ENCODE data around the gene CDC14A.
A peak's percentile ranks its signal among the peaks of the same experiment; 100 is the strongest.
"Not testable (repeated sequence)": the region's sequence is repeated elsewhere in the genome, so short reads cannot be mapped to it uniquely, and the experiment has no call there.

CDC14A gene

GRCh38 chr1:100376890-100377289 is 24.6 kb downstream of the CDC14A start:
- not testable (repeated sequence) for H3K4me3 Mint-ChIP-seq, ATAC-seq, H3K27me3 Mint-ChIP-seq, H3K27ac Mint-ChIP-seq, DNase-seq
- peaks cover 8 to 11% of the 10 kb centered on the region in 2 donors for H3K9me3 Mint-ChIP-seq
- peaks cover 75% of the 10 kb centered on the region for H3K4me1 Mint-ChIP-seq

- H3K27me3 Mint-ChIP-seq = no peaks in the 10 kb centered on the region
- peak overlapping the region; percentile 56 to 60 for H3K4me3 Mint-ChIP-seq
- H3K9me3 Mint-ChIP-seq = peaks cover 8 to 11% of the 10 kb centered on the region in 2 donors
These were observed 25.5 kb downstream of the CDC14A start for GRCh38 chr1:100377590-100378361.

DNA sequence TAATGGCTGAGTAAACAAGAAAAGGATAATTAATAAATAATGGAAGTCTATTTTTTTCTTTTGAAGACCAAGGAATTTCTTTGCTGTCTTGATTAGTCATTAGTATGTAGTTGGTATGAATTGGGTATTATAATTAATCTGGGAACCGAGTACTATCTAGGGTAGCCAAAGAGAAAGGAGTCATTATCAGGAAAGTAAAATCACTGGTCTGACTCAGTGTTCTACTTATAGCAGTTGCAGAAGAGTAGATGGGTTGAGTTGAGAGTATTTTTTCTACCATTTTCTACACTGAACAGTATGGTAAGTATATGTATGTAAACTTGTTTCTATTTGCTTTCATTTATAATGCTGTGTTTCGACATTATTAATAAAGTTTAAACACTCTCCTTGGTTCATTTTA is 26.6 kb downstream of the CDC14A start:
- Mint-ChIP-seq H3K27me3 (no peaks in the 10 kb centered on the region), H3K4me1 (peaks cover 76% of the 10 kb centered on the region), H3K9me3 (peaks cover 8 to 11% of the 10 kb centered on the region in 2 donors), H3K4me3 (peak overlapping the region in 1 of 2 donors; percentile 38), H3K27ac (no peak overlapping the region)
- DNase-seq (no peak), ATAC-seq (no peak)

More at GRCh38 chr1:100377590-100378361, 25.5 kb downstream of the CDC14A start:
- ATAC-seq (peak; percentile 95), DNase-seq (peak; percentile 16 to 30)
- peaks cover 72% of the 10 kb centered on the region for H3K4me1 Mint-ChIP-seq
- H3K27ac Mint-ChIP-seq = peak overlapping the region; percentile 75 to 79

DNA sequence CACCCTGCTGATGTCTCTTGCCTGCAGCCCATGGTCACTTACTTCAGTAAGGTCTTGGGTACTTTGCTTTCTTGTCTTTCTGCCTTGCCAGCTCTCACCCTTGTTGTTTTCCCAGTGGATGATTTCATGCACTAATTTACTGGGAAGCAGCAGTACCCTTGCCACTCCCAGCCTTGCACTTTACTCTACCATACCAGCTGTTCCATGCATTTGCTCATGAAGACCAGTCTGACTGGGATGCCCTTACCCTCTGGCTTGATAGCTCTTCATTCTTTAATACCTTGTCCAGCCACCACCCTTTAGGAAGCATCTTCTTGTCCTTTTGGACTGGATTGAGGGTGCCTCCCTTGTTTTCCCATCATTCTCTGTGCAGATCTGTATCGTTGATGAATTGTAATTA is 28.3 kb downstream of the CDC14A start:
- Mint-ChIP-seq H3K27me3 (no peaks in the 10 kb centered on the region), H3K27ac (no peak overlapping the region), H3K4me3 (no peak overlapping the region), H3K4me1 (peaks cover 79% of the 10 kb centered on the region), H3K9me3 (no peaks in the 10 kb centered on the region)
- no peak for DNase-seq
- ATAC-seq = no peak

DNA sequence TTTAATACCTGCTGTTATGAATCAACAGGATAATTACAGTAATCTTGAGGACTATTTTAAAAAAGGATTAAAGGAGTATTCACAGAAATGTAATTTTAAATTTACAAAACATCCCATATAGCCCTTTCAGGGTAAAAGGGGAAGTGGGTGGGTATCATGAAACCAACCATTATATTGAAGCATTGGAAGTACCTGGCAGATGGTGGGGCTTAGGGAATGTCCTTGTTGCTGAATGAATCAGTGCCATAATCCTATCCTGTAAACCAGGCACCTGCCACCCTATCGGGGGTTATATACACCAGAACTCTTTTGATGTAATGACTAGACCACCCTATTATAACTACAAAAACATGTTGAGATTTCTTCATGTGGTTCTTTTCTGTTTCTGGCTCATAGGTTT is 30.4 kb downstream of the CDC14A start:
- Mint-ChIP-seq H3K27me3 (no peaks in the 10 kb centered on the region), H3K4me1 (peaks cover 80% of the 10 kb centered on the region), H3K27ac (no peak overlapping the region), H3K4me3 (no peak overlapping the region), H3K9me3 (no peaks in the 10 kb centered on the region)
- ATAC-seq (no peak), DNase-seq (no peak)

GRCh38 chr1:100383743-100384405 is 31.6 kb downstream of the CDC14A start:
- Mint-ChIP-seq H3K4me1 (peaks cover 80% of the 10 kb centered on the region), H3K27ac (peak overlapping the region in 1 of 2 donors; percentile 4), H3K27me3 (no peaks in the 10 kb centered on the region), H3K9me3 (no peaks in the 10 kb centered on the region), H3K4me3 (no peak overlapping the region)
- DNase-seq (no peak), ATAC-seq (no peak)

DNA sequence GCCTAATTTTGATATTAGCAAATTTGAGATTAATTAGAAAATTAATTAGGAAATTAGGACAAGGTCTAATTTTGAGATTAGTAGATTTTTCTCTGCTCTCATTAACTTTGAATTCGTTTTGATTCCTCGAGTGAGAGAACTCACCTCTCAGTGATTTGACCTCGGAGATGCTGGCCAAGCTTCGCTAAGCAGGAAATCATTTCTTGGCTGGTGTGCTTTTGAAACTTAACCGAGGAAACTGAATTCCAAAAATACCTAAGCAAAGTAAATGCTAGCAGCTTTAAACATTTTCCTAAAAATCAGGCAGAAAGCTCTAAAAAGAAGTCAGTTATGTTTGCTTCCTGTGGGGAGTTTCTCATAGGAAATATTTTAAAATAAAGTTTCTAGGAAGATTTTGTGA is 34.9 kb downstream of the CDC14A start:
- H3K4me1 Mint-ChIP-seq = peaks cover 68% of the 10 kb centered on the region
- no peaks in the 10 kb centered on the region for H3K27me3 Mint-ChIP-seq
- peak overlapping the region; percentile 54 to 68 for H3K4me3 Mint-ChIP-seq
- H3K27ac Mint-ChIP-seq = peak overlapping the region in 1 of 2 donors; percentile 16
- DNase-seq (no peak), ATAC-seq (no peak)
- no peaks in the 10 kb centered on the region for H3K9me3 Mint-ChIP-seq

DNA sequence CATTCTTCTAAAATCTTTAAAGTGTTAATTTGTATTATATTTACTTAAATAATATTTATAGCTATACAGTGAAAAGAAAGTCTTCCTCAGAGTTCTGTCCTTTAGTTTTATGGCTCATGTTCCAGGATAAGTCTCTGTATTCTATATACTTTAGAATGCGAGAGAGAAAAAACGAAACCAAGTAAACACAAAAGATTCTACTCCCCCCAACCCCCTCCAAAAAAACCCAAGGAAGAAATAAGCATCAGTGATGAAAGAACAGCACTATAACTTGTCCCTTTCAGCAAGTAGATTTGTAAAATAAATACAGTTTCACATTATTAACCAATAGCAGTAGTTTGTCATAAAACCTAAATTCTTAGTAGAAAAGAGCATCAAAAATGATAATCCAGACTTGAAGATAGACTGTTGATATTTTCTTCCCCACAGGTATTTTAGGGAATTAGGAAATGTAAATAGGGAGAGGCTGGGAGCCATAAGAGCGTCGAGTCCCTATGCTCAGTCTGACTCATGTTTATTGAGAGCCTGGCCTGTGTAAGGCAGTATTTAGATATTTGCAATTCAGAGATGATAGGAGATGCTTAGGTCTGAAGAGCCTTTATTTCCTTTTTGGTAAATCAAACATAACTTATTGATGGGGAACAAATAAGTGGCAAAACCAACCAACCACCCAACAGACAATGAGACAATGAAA is 35.5 kb downstream of the CDC14A start:
- DNase-seq (no peak), ATAC-seq (no peak)
- peaks cover 69% of the 10 kb centered on the region for H3K4me1 Mint-ChIP-seq
- H3K4me3 Mint-ChIP-seq = peak overlapping the region; percentile 73 to 84
- H3K27me3 Mint-ChIP-seq = no peaks in the 10 kb centered on the region
- H3K9me3 Mint-ChIP-seq = no peaks in the 10 kb centered on the region
- H3K27ac Mint-ChIP-seq = peak overlapping the region in 1 of 2 donors; percentile 96

GRCh38 chr1:100390531-100390930 is 38.2 kb downstream of the CDC14A start:
- Mint-ChIP-seq H3K4me3 (no peak overlapping the region), H3K27ac (no peak overlapping the region), H3K9me3 (no peaks in the 10 kb centered on the region), H3K4me1 (peaks cover 69% of the 10 kb centered on the region), H3K27me3 (no peaks in the 10 kb centered on the region)
- ATAC-seq (no peak), DNase-seq (no peak)

DNA sequence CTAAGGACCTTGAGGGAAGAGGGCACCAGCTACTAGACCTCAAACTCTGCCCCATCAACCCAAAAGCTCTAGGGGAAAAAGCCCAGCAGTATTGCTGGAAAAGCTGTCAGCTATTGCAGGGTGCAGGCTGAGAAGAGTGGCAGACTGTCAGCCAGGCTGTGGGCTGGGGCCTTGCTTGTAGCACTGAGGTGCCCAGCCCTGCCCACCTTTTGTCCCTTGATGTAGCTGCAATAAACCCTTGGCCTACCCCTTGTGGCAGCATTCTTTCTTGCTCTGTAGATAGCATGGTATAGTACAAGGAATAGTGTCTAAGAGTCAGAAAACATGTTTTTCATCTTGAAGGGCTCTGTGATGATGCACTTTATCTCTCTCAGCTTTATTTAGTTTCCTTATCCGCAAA is 39.4 kb downstream of the CDC14A start:
- H3K27ac Mint-ChIP-seq = no peak overlapping the region
- ATAC-seq (peak; percentile 76), DNase-seq (no peak)
- no peaks in the 10 kb centered on the region for H3K27me3 Mint-ChIP-seq
- peaks cover 70% of the 10 kb centered on the region for H3K4me1 Mint-ChIP-seq
- no peaks in the 10 kb centered on the region for H3K9me3 Mint-ChIP-seq
- no peak overlapping the region for H3K4me3 Mint-ChIP-seq

GRCh38 chr1:100392756-100393155 is 40.5 kb downstream of the CDC14A start:
- no peak for DNase-seq
- Mint-ChIP-seq H3K27me3 (no peaks in the 10 kb centered on the region), H3K4me3 (no peak overlapping the region), H3K27ac (no peak overlapping the region), H3K9me3 (no peaks in the 10 kb centered on the region), H3K4me1 (peaks cover 73% of the 10 kb centered on the region)
- ATAC-seq = no peak

GRCh38 chr1:100394285-100394684 is 42.0 kb downstream of the CDC14A start:
- Mint-ChIP-seq H3K9me3 (no peaks in the 10 kb centered on the region), H3K27ac (peak overlapping the region in 1 of 2 donors; percentile 49), H3K4me3 (peak overlapping the region in 1 of 2 donors; percentile 2), H3K4me1 (peaks cover 69% of the 10 kb centered on the region), H3K27me3 (no peaks in the 10 kb centered on the region)
- ATAC-seq (no peak), DNase-seq (no peak)

- H3K27ac Mint-ChIP-seq = peak overlapping the region in 1 of 2 donors; percentile 59
- peak overlapping the region in 1 of 2 donors; percentile 18 for H3K4me3 Mint-ChIP-seq
- H3K4me1 Mint-ChIP-seq = peaks cover 80% of the 10 kb centered on the region
- ATAC-seq = no peak
- H3K9me3 Mint-ChIP-seq = no peaks in the 10 kb centered on the region
- DNase-seq = no peak
- no peaks in the 10 kb centered on the region for H3K27me3 Mint-ChIP-seq
These were observed 43.6 kb downstream of the CDC14A start for GRCh38 chr1:100395913-100396312.

DNA sequence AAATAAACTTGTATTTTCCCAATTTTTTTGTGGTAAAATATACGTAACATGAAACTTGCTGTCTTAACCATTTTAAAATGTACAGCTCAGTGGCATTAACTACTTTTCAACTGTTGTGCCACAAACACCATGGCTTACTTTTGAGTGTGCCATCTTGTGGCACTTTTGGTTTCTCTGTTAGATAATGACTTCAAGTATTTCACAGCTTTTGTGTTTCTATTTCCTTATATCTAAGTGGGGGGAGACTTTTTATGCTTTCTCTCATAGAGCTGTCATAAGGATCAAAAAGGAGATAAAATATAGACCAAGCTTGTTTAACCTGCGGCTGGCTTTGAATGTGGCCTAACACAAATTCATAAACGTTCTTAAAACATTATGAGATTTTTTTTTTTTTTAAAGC is 44.3 kb downstream of the CDC14A start:
- peak overlapping the region; percentile 29 to 67 for H3K4me3 Mint-ChIP-seq
- H3K27me3 Mint-ChIP-seq = no peaks in the 10 kb centered on the region
- no peaks in the 10 kb centered on the region for H3K9me3 Mint-ChIP-seq
- ATAC-seq (peak; percentile 68), DNase-seq (peak in 1 of 2 donors; percentile 25)
- H3K4me1 Mint-ChIP-seq = peaks cover 83% of the 10 kb centered on the region
- H3K27ac Mint-ChIP-seq = peak overlapping the region; percentile 69 to 93

DNA sequence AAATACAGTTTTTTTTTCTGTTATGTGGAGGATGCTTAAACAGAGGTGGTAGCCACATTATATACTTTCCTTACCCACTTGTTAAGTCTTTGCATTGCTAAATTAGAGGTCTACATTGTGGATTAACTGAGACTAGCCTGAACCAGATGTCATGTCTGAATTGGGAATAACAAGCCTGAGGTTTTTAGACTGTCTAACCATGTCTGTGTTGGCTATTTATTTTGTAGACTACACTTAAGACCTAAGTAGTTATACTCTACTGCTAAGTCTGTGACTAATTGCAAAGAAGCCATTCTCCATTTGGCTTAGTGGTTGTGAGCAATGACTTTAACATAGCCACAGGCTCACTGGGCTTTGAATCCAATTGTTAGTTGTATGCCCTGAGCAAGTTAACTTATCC is 45.4 kb downstream of the CDC14A start:
- no peak overlapping the region for H3K4me3 Mint-ChIP-seq
- ATAC-seq (peak; percentile 73), DNase-seq (no peak)
- H3K27me3 Mint-ChIP-seq = no peaks in the 10 kb centered on the region
- peaks cover 83% of the 10 kb centered on the region for H3K4me1 Mint-ChIP-seq
- no peaks in the 10 kb centered on the region for H3K9me3 Mint-ChIP-seq
- H3K27ac Mint-ChIP-seq = peak overlapping the region in 1 of 2 donors; percentile 93

DNA sequence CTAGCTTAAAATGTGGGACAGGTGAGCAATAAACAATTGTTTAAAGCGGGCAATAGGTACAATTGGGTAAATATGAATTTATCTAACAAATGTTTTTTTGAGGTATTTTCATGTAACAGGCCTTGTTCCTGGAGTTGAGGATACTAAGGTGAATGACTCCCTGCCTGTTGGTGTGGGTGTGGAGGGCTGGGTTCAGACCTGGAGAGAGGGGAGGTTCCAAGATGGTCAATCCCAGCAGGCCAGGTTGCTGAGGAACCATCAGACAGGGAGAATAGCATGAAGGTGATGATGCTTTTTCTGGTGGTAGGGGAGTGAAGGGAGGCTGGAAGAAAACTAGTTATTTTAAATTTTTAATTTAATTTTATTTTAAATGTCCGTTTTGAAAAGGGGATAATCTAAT is 46.3 kb downstream of the CDC14A start:
- no peak for ATAC-seq
- H3K4me1 Mint-ChIP-seq = peaks cover 83% of the 10 kb centered on the region
- no peak for DNase-seq
- H3K4me3 Mint-ChIP-seq = peak overlapping the region in 1 of 2 donors; percentile 7
- H3K9me3 Mint-ChIP-seq = no peaks in the 10 kb centered on the region
- no peaks in the 10 kb centered on the region for H3K27me3 Mint-ChIP-seq
- peak overlapping the region in 1 of 2 donors; percentile 15 for H3K27ac Mint-ChIP-seq
